A673 (cell line): ENCODE data around the gene ZNF473. TPM values are rescaled to one million over a fixed set of nuclear protein-coding genes. Genes with fewer than 3 reads are reported as not detected.

Source experiments
- BruUV-seq: library from RNA; stranded (reverse); fragments of 400-500 nt; replicated peaks from 2 replicates; lab custom pipeline; 2021; lab: Mats Ljungman, UMichigan
- CTCF ChIA-PET: fragments of 300-600 bp; sonication (Branson Sonifier 250); formaldehyde crosslinking; loops from one replicate; lab custom pipeline; 2022; ENCODE audit warnings: antibody characterized with exemption; lab: Charles Lee
- POLR2A ChIA-PET: fragments of 300-600 bp; sonication (Branson Sonifier 250); formaldehyde crosslinking; loops from one replicate; lab custom pipeline; 2022; ENCODE audit warnings: antibody characterized with exemption; ENCODE audit not compliant: low non-redundant PET; lab: Charles Lee
- DNase-seq: peaks from one replicate; pipeline ENCODE4 v3.0.0-alpha.2; 2015; ENCODE audit warnings: low spot score
- H3K27ac ChIP-seq: fragments of 200-600 bp; sonication (generic); 2 replicates; pipeline ENCODE4 v1.5.1; 2016; ENCODE audit warnings: mixed run types, low read depth, mild to moderate bottlenecking, mixed read lengths, antibody characterized with exemption, low read length; ENCODE audit not compliant: poor library complexity, severe bottlenecking
- H3K27me3 ChIP-seq: fragments of 200-600 bp; sonication (generic); replicated peaks from 2 replicates; pipeline ENCODE4 v1.6.1; 2017; ENCODE audit warnings: mixed run types, low read depth, mild to moderate bottlenecking, mixed read lengths, antibody characterized with exemption, low read length; ENCODE audit not compliant: insufficient read depth, poor library complexity
- H3K36me3 ChIP-seq: fragments of 200-600 bp; sonication (generic); 2 replicates; pipeline ENCODE4 v1.6.1; 2016; ENCODE audit warnings: mixed run types, mild to moderate bottlenecking, mixed read lengths, antibody characterized with exemption, low read length; ENCODE audit not compliant: insufficient read depth, poor library complexity, severe bottlenecking
- H3K4me1 ChIP-seq: fragments of 200-600 bp; sonication (generic); 2 replicates; pipeline ENCODE4 v1.6.1; 2017; ENCODE audit warnings: mixed run types, mild to moderate bottlenecking, mixed read lengths, antibody characterized with exemption, low read length; ENCODE audit not compliant: insufficient read depth, poor library complexity, severe bottlenecking
- H3K4me3 ChIP-seq: fragments of 200-600 bp; sonication (generic); 2 replicates; pipeline ENCODE4 v1.5.1; 2016; ENCODE audit warnings: low read depth, mixed run types, mild to moderate bottlenecking, mixed read lengths, low read length; ENCODE audit not compliant: poor library complexity, severe bottlenecking
- H3K9me3 ChIP-seq: fragments of 200-600 bp; sonication (generic); 2 replicates; pipeline ENCODE4 v1.6.1; 2016; ENCODE audit warnings: mixed run types, low read depth, mild to moderate bottlenecking, mixed read lengths, antibody characterized with exemption, low read length; ENCODE audit not compliant: poor library complexity, severe bottlenecking
- EZH2 ChIP-seq: fragments of 200-600 bp; sonication (generic); IDR thresholded peaks from 2 replicates; pipeline ENCODE4 v1.6.1; 2017; ENCODE audit warnings: borderline replicate concordance, low read depth, mild to moderate bottlenecking, mixed read lengths, antibody characterized with exemption, low read length; ENCODE audit not compliant: poor library complexity, severe bottlenecking
- intact Hi-C: fragments of 100-400 bp; cut with micrococcal nuclease; formaldehyde crosslinking; loops from one replicate; pipeline ENCODE4 v1.10.0; 2022; ENCODE audit not compliant: unreplicated experiment
- total RNA-seq: library from RNA; stranded (reverse); gene quantifications from 2 replicates; pipeline ENCODE4 v1.2.3, GENCODE V29; 2021
- TF ChIP-seq, protein P1 (sequence below): fragments of 300-800, 200-600 bp; sonication (generic); conservative IDR thresholded peaks from 2 replicates; pipeline ENCODE4 v1.5.1; 2017; ENCODE audit warnings: low read depth, mild to moderate bottlenecking, antibody characterized with exemption, low read length, moderate library complexity, mixed read lengths

The ZNF473 gene
- total RNA-seq, 1 experiment from 2014 or later = 15.6 TPM

GRCh38 chr19:50020481-50020880 lies 5.3 kb upstream of the ZNF473 start:
- H3K27ac ChIP-seq = no peak overlapping the region
- peaks cover 12% of the 10 kb centered on the region for H3K36me3 ChIP-seq
- H3K27me3 ChIP-seq = no peaks in the 10 kb centered on the region
- no peaks in the 10 kb centered on the region for H3K4me1 ChIP-seq
- no TSS peak for BruUV-seq
- no peak for TF ChIP-seq EZH2
- TF ChIP-seq, protein P1, sequence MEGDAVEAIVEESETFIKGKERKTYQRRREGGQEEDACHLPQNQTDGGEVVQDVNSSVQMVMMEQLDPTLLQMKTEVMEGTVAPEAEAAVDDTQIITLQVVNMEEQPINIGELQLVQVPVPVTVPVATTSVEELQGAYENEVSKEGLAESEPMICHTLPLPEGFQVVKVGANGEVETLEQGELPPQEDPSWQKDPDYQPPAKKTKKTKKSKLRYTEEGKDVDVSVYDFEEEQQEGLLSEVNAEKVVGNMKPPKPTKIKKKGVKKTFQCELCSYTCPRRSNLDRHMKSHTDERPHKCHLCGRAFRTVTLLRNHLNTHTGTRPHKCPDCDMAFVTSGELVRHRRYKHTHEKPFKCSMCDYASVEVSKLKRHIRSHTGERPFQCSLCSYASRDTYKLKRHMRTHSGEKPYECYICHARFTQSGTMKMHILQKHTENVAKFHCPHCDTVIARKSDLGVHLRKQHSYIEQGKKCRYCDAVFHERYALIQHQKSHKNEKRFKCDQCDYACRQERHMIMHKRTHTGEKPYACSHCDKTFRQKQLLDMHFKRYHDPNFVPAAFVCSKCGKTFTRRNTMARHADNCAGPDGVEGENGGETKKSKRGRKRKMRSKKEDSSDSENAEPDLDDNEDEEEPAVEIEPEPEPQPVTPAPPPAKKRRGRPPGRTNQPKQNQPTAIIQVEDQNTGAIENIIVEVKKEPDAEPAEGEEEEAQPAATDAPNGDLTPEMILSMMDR = no peak
- CTCF ChIA-PET = no interaction called here
- no peaks in the 10 kb centered on the region for H3K9me3 ChIP-seq
- DNase-seq = no peak
- intact Hi-C loops = no loop called here
- H3K4me3 ChIP-seq = no peak overlapping the region
- POLR2A ChIA-PET = no interaction called here

DNA sequence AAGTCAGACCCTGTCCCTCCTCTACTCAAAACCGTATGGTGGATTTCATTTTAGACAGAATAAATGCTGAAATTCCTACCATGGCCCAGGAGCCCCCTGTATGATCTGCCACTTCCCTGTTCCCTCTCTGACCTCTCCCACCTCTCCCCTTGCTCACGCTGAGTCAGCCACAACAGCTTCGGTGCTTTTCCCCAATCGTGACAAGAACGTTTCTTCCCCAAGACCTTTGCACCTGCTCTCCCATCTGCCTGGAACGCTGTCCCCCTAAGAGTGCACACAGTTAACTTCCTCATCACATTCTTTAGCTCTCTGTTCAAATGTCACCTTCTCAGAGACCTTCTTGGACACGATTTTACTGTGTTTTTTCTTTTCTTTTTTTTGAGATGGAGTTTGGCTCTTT lies 3.0 kb upstream of the ZNF473 start:
- ChIA-PET CTCF (no interaction called here), POLR2A (no interaction called here)
- no peak for TF ChIP-seq EZH2
- TF ChIP-seq, protein P1 = no peak

GRCh38 chr19:50024719-50025021 lies 1.1 kb upstream of the ZNF473 start:
- no peaks in the 10 kb centered on the region for H3K27me3 ChIP-seq
- BruUV-seq = TSS peak; percentile 83

More for the DNA sequence above, 3.0 kb upstream of the ZNF473 start:
- intact Hi-C loops = no loop called here
- Histone ChIP-seq H3K4me3 (no peak overlapping the region), H3K9me3 (no peaks in the 10 kb centered on the region), H3K4me1 (no peaks in the 10 kb centered on the region), H3K27ac (no peak overlapping the region), H3K36me3 (no peaks in the 10 kb centered on the region), H3K27me3 (no peaks in the 10 kb centered on the region)
- DNase-seq = no peak
- no TSS peak for BruUV-seq

More at GRCh38 chr19:50024719-50025021, 1.1 kb upstream of the ZNF473 start:
- H3K4me1 ChIP-seq = no peaks in the 10 kb centered on the region
- DNase-seq = peak; percentile 9
- TF ChIP-seq, protein P1 = no peak
- TF ChIP-seq EZH2 = no peak
- ChIA-PET CTCF (no interaction called here), POLR2A (no interaction called here)
- no peaks in the 10 kb centered on the region for H3K36me3 ChIP-seq
- peak overlapping the region; percentile 79 for H3K27ac ChIP-seq
- intact Hi-C loops = no loop called here
- H3K9me3 ChIP-seq = no peaks in the 10 kb centered on the region
- H3K4me3 ChIP-seq = peak overlapping the region; percentile 79
